GM12874 (cell line): ENCODE data around the gene SH3TC2.

Experiments used
- CTCF ChIP-seq: IDR thresholded peaks from 2 replicates; pipeline ENCODE4 v1.5.1; 2011; ENCODE audit warnings: low read depth, mild to moderate bottlenecking, control low read depth, low read length, moderate library complexity; ENCODE audit not compliant: insufficient read depth

SH3TC2 gene

GRCh38 chr5:149007174-149007573 lies 55.7 kb downstream of the SH3TC2 start:
- no peak for TF ChIP-seq CTCF

- no peak for TF ChIP-seq CTCF
Measured at GRCh38 chr5:149006426-149006825, 56.4 kb downstream of the SH3TC2 start.

- TF ChIP-seq CTCF, result no peak
Measured at GRCh38 chr5:149005077-149005892, 57.6 kb downstream of the SH3TC2 start.

- no peak for TF ChIP-seq CTCF
Measured at GRCh38 chr5:149004559-149004958, 58.3 kb downstream of the SH3TC2 start.

GRCh38 chr5:149002761-149003689 lies 59.8 kb downstream of the SH3TC2 start:
- TF ChIP-seq CTCF, result no peak

GRCh38 chr5:149002053-149002452 lies 60.8 kb downstream of the SH3TC2 start:
- TF ChIP-seq CTCF, result no peak

GRCh38 chr5:149001162-149001561 lies 61.7 kb downstream of the SH3TC2 start:
- no peak for TF ChIP-seq CTCF
